Choroid plexus epithelial cell (primary cell): ENCODE results near the gene NELL1.

ENCODE experiments used
- DNase-seq: peaks from one replicate; pipeline ENCODE4 v3.0.0-alpha.2; 2010; ENCODE audit warnings: low read depth
- H3K4me3 ChIP-seq: 2 replicates; pipeline ENCODE4 v1.5.1; 2011; ENCODE audit warnings: low read depth, mild to moderate bottlenecking, control low read depth, low read length, moderate library complexity
- CTCF ChIP-seq: conservative IDR thresholded peaks from 2 replicates; pipeline ENCODE4 v1.5.1; 2011; ENCODE audit warnings: low read depth, mild to moderate bottlenecking, control low read depth, inconsistent platforms, low read length, moderate library complexity

Gene NELL1

GRCh38 chr11:21460082-21460481, 790.7 kb downstream of the NELL1 start:
- no peak for DNase-seq
- H3K4me3 ChIP-seq = no peak overlapping the region
- TF ChIP-seq CTCF = no peak

GRCh38 chr11:21461701-21462100, 792.3 kb downstream of the NELL1 start:
- TF ChIP-seq CTCF = no peak
- no peak for DNase-seq
- H3K4me3 ChIP-seq = no peak overlapping the region

GRCh38 chr11:21464601-21465193, 795.3 kb downstream of the NELL1 start:
- H3K4me3 ChIP-seq = no peak overlapping the region
- DNase-seq = no peak
- TF ChIP-seq CTCF = no peak

GRCh38 chr11:21465203-21465602, 795.8 kb downstream of the NELL1 start:
- H3K4me3 ChIP-seq = no peak overlapping the region
- no peak for DNase-seq
- no peak for TF ChIP-seq CTCF

GRCh38 chr11:21465920-21466319, 796.5 kb downstream of the NELL1 start:
- no peak for DNase-seq
- no peak for TF ChIP-seq CTCF
- H3K4me3 ChIP-seq = no peak overlapping the region

- H3K4me3 ChIP-seq = no peak overlapping the region
- DNase-seq = no peak
- TF ChIP-seq CTCF = no peak
Observed at GRCh38 chr11:21470521-21470920, 801.1 kb downstream of the NELL1 start.

- no peak overlapping the region for H3K4me3 ChIP-seq
- no peak for DNase-seq
- TF ChIP-seq CTCF = no peak
Observed at GRCh38 chr11:21472261-21472660, 802.9 kb downstream of the NELL1 start.
